ENCODE results near the gene OR13J1. TPM values are rescaled to one million over a fixed set of nuclear protein-coding genes. Genes with fewer than 3 reads are reported as not detected.

OR13J1 gene
- total RNA-seq, 4 donors from 2014 or later = not detected

DNA sequence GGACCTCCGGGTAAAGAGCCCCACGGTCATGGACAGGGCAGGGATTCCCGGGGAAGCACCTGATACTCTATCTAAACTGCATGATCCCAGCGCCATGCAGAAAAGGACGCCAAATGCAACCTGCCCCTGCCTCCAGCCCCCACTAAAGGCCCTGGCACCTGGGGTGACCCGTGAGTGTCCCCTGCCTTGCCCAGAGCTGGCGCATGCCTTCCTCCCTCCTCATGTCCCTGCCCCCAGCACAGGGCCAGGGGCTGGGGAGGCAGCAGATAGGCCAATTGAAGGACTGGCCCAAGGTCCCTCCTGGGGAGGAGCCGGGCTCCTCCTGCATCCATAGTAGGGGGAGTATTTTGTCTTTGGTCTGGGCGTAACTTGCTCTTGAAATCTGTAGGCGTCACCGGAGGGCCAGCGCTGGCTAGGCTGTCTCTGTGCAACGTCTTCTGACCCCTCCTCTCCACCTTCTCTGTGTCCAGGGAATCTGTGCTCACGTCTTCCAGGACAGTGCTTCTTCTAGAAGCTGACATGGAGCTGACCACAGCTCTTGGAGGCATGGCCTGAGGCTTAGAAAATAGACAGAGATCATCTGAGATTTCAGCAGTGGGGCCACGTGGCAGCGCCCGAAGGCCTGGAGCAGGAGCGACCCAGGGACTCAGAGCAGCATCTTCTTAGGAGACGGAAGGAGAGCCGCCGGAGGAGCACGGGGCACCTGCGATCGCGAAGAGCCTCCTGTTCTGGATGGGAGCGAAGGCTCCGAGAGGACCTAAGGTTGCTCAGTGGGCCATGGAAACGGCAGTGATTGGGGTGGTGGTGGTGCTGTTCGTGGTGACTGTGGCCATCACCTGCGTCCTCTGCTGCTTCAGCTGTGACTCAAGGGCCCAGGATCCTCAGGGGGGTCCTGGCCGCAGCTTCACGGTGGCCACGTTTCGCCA is 39.7 kb upstream of the OR13J1 start:
- H3K4me1 ChIP-seq = peaks cover 76% of the 10 kb centered on the region
- no peaks in the 10 kb centered on the region for H3K9me3 ChIP-seq
- 85% methylated on average over 31 of the region's 34 CpGs for WGBS
- no peaks in the 10 kb centered on the region for H3K27me3 ChIP-seq
- H3K4me3 ChIP-seq = no peak overlapping the region
- H3K27ac ChIP-seq = peak overlapping the region; percentile 96
- H3K36me3 ChIP-seq = no peaks in the 10 kb centered on the region
- DNase-seq (ENCODE audit: low spot score in 2 of 2) = no peak
- TF ChIP-seq EP300 (IDR thresholded peaks at IDR 0.05) = no peak
- TF ChIP-seq POLR2A (IDR thresholded peaks at IDR 0.05) = no peak
- TF ChIP-seq POLR2AphosphoS5 (IDR thresholded peaks at IDR 0.05) = no peak
- TF ChIP-seq, protein P1, sequence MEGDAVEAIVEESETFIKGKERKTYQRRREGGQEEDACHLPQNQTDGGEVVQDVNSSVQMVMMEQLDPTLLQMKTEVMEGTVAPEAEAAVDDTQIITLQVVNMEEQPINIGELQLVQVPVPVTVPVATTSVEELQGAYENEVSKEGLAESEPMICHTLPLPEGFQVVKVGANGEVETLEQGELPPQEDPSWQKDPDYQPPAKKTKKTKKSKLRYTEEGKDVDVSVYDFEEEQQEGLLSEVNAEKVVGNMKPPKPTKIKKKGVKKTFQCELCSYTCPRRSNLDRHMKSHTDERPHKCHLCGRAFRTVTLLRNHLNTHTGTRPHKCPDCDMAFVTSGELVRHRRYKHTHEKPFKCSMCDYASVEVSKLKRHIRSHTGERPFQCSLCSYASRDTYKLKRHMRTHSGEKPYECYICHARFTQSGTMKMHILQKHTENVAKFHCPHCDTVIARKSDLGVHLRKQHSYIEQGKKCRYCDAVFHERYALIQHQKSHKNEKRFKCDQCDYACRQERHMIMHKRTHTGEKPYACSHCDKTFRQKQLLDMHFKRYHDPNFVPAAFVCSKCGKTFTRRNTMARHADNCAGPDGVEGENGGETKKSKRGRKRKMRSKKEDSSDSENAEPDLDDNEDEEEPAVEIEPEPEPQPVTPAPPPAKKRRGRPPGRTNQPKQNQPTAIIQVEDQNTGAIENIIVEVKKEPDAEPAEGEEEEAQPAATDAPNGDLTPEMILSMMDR (IDR thresholded peaks at IDR 0.05) = no peak

DNA sequence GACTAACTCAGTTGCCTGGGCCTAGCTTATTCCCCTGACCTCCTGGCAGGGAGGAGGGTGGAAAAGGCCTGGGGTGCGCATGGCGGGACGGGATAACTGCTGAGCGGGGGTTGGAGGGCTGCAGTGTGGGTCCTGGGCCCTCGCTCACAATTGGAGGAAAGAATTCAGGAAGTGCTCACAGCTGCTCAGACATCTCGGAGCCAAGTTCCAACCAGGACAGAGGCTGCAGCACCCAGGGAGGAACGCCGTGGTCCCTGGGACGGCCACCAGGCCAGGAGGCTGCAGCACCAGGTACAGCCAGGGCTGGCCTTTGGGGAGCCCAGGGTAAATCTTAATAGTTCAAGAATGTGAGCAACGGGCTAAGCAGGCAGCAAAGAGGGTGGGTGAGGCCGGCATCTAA is 39.1 kb upstream of the OR13J1 start, which contains the start of gene SPAAR:
TSS of gene SPAAR (plus strand) at position 217 of the 400 bp plus-strand sequence. CDS start 974 bp downstream, outside the sequence.
- Histone ChIP-seq H3K4me1 (peaks cover 76% of the 10 kb centered on the region), H3K27ac (peak within 1 kb of the TSS; percentile 96), H3K4me3 (peak within 1 kb of the TSS; percentile 41), H3K27me3 (no peaks in the 10 kb centered on the region), H3K9me3 (no peaks in the 10 kb centered on the region), H3K36me3 (no peaks in the 10 kb centered on the region)
- TF ChIP-seq, protein P1 (IDR thresholded peaks at IDR 0.05) = no peak
- TF ChIP-seq POLR2AphosphoS5 (IDR thresholded peaks at IDR 0.05) (no peak), EP300 (IDR thresholded peaks at IDR 0.05) (no peak), POLR2A (IDR thresholded peaks at IDR 0.05) (no peak)
- DNase-seq (ENCODE audit: low spot score in 2 of 2) = no peak
- 80% methylated on average over 8 of the region's 11 CpGs for WGBS

DNA sequence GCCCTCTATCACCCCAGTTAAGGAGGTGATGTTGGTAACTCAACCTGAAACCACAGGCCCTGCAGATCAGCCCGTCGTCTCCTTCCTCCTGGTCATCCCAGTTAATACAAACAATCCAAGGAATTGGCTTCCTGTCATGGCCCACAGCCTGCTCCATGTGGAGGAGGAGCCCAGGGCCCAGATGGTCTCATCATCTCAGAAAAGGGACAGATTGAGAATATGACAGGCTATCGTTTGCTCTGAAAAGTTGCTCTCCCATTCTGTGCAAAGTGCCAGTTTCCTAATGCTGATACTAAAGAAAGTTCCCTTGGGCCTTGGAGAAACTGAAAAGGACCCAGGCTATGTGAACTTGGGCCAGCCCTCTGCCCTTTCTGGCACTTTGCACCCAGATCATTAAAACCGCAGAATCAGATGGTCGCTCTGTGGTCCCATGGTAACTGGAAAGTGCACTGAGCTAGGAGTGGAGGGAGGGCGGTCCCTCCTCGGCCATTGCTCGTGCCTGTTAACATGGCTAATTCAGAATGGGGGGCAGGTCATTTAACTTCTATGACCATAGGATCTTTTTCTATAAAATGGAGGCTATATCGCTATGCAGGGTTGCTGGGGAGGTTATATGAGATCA is 38.4 kb upstream of the OR13J1 start:
- TF ChIP-seq POLR2A (IDR thresholded peaks at IDR 0.05) (no peak), EP300 (IDR thresholded peaks at IDR 0.05) (no peak), POLR2AphosphoS5 (IDR thresholded peaks at IDR 0.05) (no peak)
- TF ChIP-seq, protein P1 (IDR thresholded peaks at IDR 0.05) = no peak
- H3K4me1 ChIP-seq = peaks cover 79% of the 10 kb centered on the region
- H3K36me3 ChIP-seq = no peaks in the 10 kb centered on the region
- peak overlapping the region; percentile 96 for H3K27ac ChIP-seq
- no peak for DNase-seq (ENCODE audit: low spot score in 2 of 2)
- no peaks in the 10 kb centered on the region for H3K9me3 ChIP-seq
- H3K27me3 ChIP-seq = no peaks in the 10 kb centered on the region
- 76% methylated on average over 9 of the region's 9 CpGs for WGBS
- H3K4me3 ChIP-seq = peak overlapping the region; percentile 41

DNA sequence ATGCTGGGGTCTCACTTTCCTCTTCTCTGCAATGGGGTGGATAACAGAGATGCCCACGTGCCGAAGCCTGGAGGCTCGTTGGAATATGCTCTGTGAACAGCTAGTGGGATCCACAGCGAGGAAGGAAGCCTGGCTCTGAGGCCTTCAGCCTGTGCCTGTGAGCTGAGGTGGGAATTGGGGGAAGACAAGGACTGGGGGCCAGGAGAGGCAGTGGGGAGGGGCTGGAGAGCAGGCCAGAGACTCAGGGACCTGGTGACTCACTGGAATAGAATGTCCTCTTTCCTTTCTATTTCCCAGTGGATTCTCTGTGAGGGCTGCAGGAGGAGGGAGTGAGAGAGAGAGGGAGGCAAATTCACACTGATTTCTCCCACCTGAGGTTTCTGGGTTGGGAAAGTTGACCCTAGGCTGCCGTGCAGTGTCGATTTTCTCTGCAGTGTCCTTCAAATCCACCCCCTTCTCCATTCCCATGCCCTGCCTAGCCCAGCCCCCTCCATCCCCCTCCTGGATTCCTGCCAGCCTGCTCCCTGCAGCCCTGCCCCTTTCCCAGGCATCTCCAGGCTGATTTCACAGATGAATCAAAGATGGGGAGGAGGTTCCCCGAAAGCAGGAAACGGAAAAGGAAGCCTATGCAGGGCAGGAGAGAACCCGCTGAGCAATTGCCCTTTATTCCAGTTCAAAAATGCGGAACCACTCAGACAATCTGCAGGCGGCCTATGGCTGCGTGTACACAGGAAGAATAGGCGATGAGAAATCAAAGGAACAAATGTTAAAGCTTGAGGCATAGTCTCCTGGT is 37.7 kb upstream of the OR13J1 start:
- Histone ChIP-seq H3K27ac (peak overlapping the region; percentile 96), H3K4me1 (peaks cover 83% of the 10 kb centered on the region), H3K9me3 (no peaks in the 10 kb centered on the region), H3K36me3 (no peaks in the 10 kb centered on the region), H3K4me3 (peak overlapping the region; percentile 41), H3K27me3 (no peaks in the 10 kb centered on the region)
- peak in 1 of 2 donors; percentile 85 for DNase-seq (ENCODE audit: low spot score in 2 of 2)
- 40% methylated on average over 13 of the region's 13 CpGs for WGBS
- TF ChIP-seq EP300 (IDR thresholded peaks at IDR 0.05) = no peak
- peak in 1 of 3 donors; percentile 41 for TF ChIP-seq POLR2AphosphoS5 (IDR thresholded peaks at IDR 0.05)

DNA sequence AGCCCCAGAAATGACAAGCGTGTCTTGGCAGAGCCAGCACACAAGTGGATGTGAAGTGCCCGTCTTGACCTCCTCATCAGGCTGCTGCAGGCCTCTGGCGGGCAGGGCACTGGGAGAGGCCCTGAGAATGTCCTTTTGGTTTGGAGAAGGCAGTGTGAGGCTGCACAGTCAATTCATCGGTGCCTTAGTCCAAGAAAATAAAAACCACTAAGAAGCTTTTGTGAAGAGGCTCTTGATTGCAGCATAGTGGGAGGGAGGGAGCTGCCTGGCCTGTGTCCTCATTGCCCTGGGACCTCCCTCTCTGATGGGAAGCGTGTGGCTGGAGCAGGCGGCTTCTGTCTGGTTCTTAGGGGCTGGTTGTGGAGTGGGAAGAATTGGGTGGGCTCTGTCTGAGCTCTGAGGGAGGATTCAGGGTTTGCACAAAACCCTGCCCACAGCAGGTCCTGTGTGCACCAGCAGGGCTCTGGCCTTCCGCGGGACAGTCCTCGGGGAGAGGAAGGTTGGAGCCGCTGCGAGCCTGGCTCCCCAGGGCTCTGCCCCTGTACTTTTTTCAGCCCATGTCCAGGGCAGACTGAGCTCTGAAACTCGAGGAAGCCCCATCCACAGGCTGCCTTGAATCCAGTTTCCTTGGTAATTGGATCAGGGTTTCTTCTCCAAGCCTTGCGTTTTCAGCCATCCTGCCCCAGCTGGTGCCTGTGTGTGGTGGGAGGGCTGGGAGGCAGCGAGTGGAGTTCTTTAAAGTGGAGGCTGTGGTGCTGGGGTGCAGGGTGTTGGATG is 36.9 kb upstream of the OR13J1 start:
- peak overlapping the region; percentile 96 for H3K27ac ChIP-seq
- DNase-seq (ENCODE audit: low spot score in 2 of 2) = peak in 1 of 2 donors; percentile 81
- WGBS = 40% methylated on average over 12 of the region's 14 CpGs

More for the DNA sequence above, 36.9 kb upstream of the OR13J1 start:
- Histone ChIP-seq H3K36me3 (no peaks in the 10 kb centered on the region), H3K4me3 (peak overlapping the region; percentile 41), H3K4me1 (peaks cover 83% of the 10 kb centered on the region), H3K27me3 (peaks cover 3% of the 10 kb centered on the region), H3K9me3 (no peaks in the 10 kb centered on the region)
- TF ChIP-seq, protein P1 (IDR thresholded peaks at IDR 0.05) = no peak
- TF ChIP-seq POLR2AphosphoS5 (IDR thresholded peaks at IDR 0.05) = peak in 1 of 3 donors; percentile 29
- TF ChIP-seq POLR2A (IDR thresholded peaks at IDR 0.05) = peak in 1 of 2 donors; percentile 38

Data from suprapubic skin (tissue), 4 donors.